Bronchial epithelial cell (primary cell): Measurements from ENCODE around the gene POC1B. TPM values are rescaled to one million over a fixed set of nuclear protein-coding genes. Genes with fewer than 3 reads are reported as not detected.

Source experiments
- DNase-seq: peaks from one replicate; pipeline ENCODE4 v3.0.0-alpha.2; 2010; ENCODE audit warnings: low read depth
- FAIRE-seq: peaks from 2 replicates; lab custom pipeline; 2011; peaks lifted over from hg19 to GRCh38; lab: Jason Lieb, UNC
- H3K27me3 ChIP-seq: 2 replicates; pipeline ENCODE4 v1.5.1; 2011; ENCODE audit warnings: low read length; ENCODE audit not compliant: control insufficient read depth, insufficient read depth
- H3K36me3 ChIP-seq: 2 replicates; pipeline ENCODE4 v1.5.1; 2011; ENCODE audit warnings: low read length; ENCODE audit not compliant: control insufficient read depth, insufficient read depth
- H3K4me3 ChIP-seq: 2 replicates; pipeline ENCODE4 v1.5.1; 2011; ENCODE audit warnings: mild to moderate bottlenecking, low read depth, low read length, control low read depth
- CTCF ChIP-seq: IDR thresholded peaks from 2 replicates; pipeline ENCODE4 v1.5.1; 2011; ENCODE audit warnings: mild to moderate bottlenecking, moderate library complexity, low read length, control low read depth, inconsistent platforms; ENCODE audit not compliant: insufficient read depth, severe bottlenecking
- total RNA-seq: library from RNA; depleted of rRNA; stranded (reverse); fragments of >200 nt; gene quantifications from 2 replicates; pipeline ENCODE4 v1.2.1, GENCODE V29; 2014

The POC1B gene
- total RNA-seq, 1 donor from 2014 or later = 12.6 TPM

DNA sequence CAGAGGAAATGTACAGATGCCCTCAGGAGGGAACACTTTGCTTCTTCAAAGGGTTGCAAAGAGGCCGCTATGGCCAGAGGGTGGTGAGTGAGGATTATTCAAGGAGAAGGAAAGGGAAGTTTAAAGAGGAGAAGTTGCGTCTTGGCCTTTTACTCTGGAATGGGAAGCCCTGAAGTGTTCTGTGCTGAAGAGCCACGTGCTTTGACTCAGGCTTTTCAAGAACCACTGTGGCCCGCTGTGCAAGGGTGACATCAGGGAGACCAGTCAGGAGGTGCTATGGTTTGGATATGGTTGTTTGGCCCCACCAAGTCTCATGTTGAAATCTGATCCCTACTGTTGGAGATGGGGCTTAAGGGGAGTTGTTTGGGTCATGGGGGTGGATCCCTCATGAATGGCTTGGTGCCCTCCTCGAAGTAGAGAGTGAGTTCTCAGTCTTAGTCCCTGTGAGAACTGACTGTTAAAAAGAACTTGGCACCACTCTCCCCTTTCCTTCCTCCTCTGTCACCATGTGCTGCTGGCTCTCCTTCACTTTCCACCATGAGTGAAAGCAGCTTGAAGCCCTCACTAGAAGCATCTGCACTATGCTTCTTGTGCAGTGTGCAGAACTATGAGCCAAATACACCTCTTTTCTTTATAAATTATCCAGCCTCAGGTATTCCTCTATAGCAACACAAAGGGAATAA is 107.5 kb downstream of the POC1B start:
- TF ChIP-seq CTCF = no peak
- FAIRE-seq (peak; percentile 7), DNase-seq (no peak)
- no peak overlapping the region for H3K4me3 ChIP-seq
- no peaks in the 10 kb centered on the region for H3K27me3 ChIP-seq
- H3K36me3 ChIP-seq = no peaks in the 10 kb centered on the region

GRCh38 chr12:89417246-89417977 is 108.4 kb downstream of the POC1B start:
- FAIRE-seq = no peak
- peak; percentile 71 for DNase-seq

GRCh38 chr12:89416049-89416792 is 109.6 kb downstream of the POC1B start:
- no peaks in the 10 kb centered on the region for H3K36me3 ChIP-seq
- H3K27me3 ChIP-seq = no peaks in the 10 kb centered on the region
- FAIRE-seq (no peak), DNase-seq (no peak)
- no peak overlapping the region for H3K4me3 ChIP-seq
- no peak for TF ChIP-seq CTCF

More at GRCh38 chr12:89417246-89417977, 108.4 kb downstream of the POC1B start:
- no peaks in the 10 kb centered on the region for H3K27me3 ChIP-seq
- H3K4me3 ChIP-seq = no peak overlapping the region
- H3K36me3 ChIP-seq = no peaks in the 10 kb centered on the region
- no peak for TF ChIP-seq CTCF

GRCh38 chr12:89414851-89415250 is 111.0 kb downstream of the POC1B start:
- H3K36me3 ChIP-seq = no peaks in the 10 kb centered on the region
- no peak for FAIRE-seq
- no peak overlapping the region for H3K4me3 ChIP-seq
- TF ChIP-seq CTCF = no peak
- no peaks in the 10 kb centered on the region for H3K27me3 ChIP-seq
- no peak for DNase-seq

- Histone ChIP-seq H3K36me3 (no peaks in the 10 kb centered on the region), H3K27me3 (no peaks in the 10 kb centered on the region), H3K4me3 (no peak overlapping the region)
- DNase-seq (no peak), FAIRE-seq (no peak)
- no peak for TF ChIP-seq CTCF
Observed at GRCh38 chr12:89414322-89414721, 111.5 kb downstream of the POC1B start.
